ENCODE measurements around the gene PLEKHM1.

DNA sequence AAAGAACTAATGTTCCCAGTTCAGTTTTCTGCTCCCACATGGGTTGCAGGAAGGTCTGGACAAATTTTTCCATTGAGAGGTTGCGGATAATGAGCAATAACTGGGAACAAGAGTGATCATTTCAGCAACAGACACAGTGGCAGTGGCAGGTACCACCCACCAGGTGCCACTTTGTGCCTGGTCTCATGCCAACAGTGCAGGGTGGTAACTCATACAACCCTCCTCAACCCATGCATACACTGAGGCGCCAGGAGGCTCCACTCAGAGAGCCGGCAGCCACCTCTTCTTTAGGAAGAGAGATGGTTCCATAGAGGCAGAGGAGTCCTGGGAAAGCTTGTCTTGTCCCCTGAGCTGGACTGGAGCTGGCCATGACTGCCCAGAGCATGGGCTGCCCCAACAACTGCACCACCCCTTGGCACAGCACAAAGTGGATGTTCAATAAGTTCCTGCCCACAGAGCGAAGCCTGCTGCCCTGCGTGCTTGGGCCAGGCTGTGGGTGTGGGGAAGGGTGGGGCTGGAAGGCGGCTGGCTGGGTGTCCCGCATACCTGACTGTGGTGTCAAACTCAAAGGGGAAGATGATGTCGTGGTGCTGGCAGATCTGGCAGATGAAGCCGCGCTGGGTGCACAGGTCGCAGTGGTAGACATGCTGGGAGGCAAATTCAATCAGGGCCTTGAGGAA, 51.5 kb downstream of the PLEKHM1 start:
- no peak for TF ChIP-seq POLR2AphosphoS5 (IDR thresholded peaks at IDR 0.05; ENCODE audit: low read depth, low read length)
- TF ChIP-seq REST (IDR thresholded peaks at IDR 0.05; ENCODE audit: insufficient read depth in 1 of 2, low read depth in 2 of 2, low read length in 1 of 2): no peak
- TF ChIP-seq, protein P1, sequence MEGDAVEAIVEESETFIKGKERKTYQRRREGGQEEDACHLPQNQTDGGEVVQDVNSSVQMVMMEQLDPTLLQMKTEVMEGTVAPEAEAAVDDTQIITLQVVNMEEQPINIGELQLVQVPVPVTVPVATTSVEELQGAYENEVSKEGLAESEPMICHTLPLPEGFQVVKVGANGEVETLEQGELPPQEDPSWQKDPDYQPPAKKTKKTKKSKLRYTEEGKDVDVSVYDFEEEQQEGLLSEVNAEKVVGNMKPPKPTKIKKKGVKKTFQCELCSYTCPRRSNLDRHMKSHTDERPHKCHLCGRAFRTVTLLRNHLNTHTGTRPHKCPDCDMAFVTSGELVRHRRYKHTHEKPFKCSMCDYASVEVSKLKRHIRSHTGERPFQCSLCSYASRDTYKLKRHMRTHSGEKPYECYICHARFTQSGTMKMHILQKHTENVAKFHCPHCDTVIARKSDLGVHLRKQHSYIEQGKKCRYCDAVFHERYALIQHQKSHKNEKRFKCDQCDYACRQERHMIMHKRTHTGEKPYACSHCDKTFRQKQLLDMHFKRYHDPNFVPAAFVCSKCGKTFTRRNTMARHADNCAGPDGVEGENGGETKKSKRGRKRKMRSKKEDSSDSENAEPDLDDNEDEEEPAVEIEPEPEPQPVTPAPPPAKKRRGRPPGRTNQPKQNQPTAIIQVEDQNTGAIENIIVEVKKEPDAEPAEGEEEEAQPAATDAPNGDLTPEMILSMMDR (IDR thresholded peaks at IDR 0.05): no peak

Data from Panc1 (cell line).